ENCODE results near the gene CYP2E1. TPM values are rescaled to one million over a fixed set of nuclear protein-coding genes. Genes with fewer than 3 reads are reported as not detected.

CYP2E1 gene
- total and polyA plus RNA-seq, 2 of the 13 experiments (the other 11 are each of a cell fraction or from before 2014, with no cell fraction given) = 0.27 to 0.63 TPM

GRCh38 chr10:133532871-133533270 lies 5.7 kb downstream of the CYP2E1 start:
- Histone ChIP-seq H3K9me3 (ENCODE audit: low read length) (no peaks in the 10 kb centered on the region), H4K20me1 (ENCODE audit: insufficient read depth, low read length) (no peaks in the 10 kb centered on the region), H3K27me3 (ENCODE audit: control insufficient read depth in 1 of 2, insufficient read depth in 2 of 2, low read length in 2 of 2) (peaks cover 6 to 47% of the 10 kb centered on the region in 2 experiments; a peak in 4 of 5 replicates), H3K9ac (ENCODE audit: insufficient read depth, low read depth, low read length) (no peak overlapping the region), H3K27ac (ENCODE audit: extremely low read length, insufficient read depth, low read length) (no peak overlapping the region), H3K4me1 (ENCODE audit: insufficient read depth, low read length) (no peaks in the 10 kb centered on the region), H3K79me2 (ENCODE audit: insufficient read depth, low read length) (no peaks in the 10 kb centered on the region), H3K4me3 (replicated peaks in 1 of 3; ENCODE audit: insufficient read depth in 1 of 3, low read depth in 2 of 3, low read length in 3 of 3) (no peak overlapping the region), H3K4me2 (ENCODE audit: low read depth, low read length) (no peak overlapping the region), H3K36me3 (replicated peaks in 1 of 2; ENCODE audit: control insufficient read depth in 1 of 2, insufficient read depth in 2 of 2, low read length in 2 of 2) (no peaks in the 10 kb centered on the region), H2AFZ (ENCODE audit: low read length) (no peak overlapping the region)
- intact Hi-C loops (cut with micrococcal nuclease; ENCODE audit: unreplicated experiment) (no loop called here), in situ Hi-C loops (cut with HindIII; ENCODE audit: extremely low pct_ligation_motif_present, low pct_unique_long_range_greater_than_20kb) (no loop called here)
- ChIA-PET CTCF (ENCODE audit: low intra/inter-chr PET ratio, low total read pairs) (no interaction called here), POLR2A (no interaction called here)
- DNase-seq (ENCODE audit: low spot score) (no peak), ATAC-seq (no peak), FAIRE-seq (no peak)
- BruUV-seq (replicated peaks) = no TSS peak
- WGBS (ENCODE audit: low lambda C conversion rate) = 10% methylated on average over 2 of the region's 7 CpGs
- TF ChIP-seq, protein P1, sequence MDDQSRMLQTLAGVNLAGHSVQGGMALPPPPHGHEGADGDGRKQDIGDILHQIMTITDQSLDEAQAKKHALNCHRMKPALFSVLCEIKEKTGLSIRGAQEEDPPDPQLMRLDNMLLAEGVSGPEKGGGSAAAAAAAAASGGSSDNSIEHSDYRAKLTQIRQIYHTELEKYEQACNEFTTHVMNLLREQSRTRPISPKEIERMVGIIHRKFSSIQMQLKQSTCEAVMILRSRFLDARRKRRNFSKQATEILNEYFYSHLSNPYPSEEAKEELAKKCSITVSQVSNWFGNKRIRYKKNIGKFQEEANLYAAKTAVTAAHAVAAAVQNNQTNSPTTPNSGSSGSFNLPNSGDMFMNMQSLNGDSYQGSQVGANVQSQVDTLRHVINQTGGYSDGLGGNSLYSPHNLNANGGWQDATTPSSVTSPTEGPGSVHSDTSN (CRISPR knock-in tag; IDR thresholded peaks at IDR 0.05; ENCODE audit: borderline replicate concordance) = no peak
- no peak for TF ChIP-seq ATM (IDR thresholded peaks at IDR 0.05; ENCODE audit: borderline replicate concordance)
- TF ChIP-seq FOXK1 (CRISPR knock-in tag; IDR thresholded peaks at IDR 0.05; ENCODE audit: borderline replicate concordance, low read depth) = no peak
- TF ChIP-seq, protein P2, sequence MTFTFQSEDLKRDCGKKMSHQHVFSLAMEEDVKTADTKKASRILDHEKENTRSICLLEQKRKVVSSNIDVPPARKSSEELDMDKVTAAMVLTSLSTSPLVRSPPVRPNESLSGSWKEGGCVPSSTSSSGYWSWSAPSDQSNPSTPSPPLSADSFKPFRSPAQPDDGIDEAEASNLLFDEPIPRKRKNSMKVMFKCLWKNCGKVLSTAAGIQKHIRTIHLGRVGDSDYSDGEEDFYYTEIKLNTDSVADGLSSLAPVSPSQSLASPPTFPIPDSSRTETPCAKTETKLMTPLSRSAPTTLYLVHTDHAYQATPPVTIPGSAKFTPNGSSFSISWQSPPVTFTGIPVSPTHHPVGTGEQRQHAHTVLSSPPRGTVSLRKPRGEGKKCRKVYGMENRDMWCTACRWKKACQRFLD (CRISPR knock-in tag; IDR thresholded peaks at IDR 0.05; ENCODE audit: borderline replicate concordance) = no peak
- TF ChIP-seq ZNF569 (CRISPR knock-in tag; IDR thresholded peaks at IDR 0.05; ENCODE audit: borderline replicate concordance) = no peak
- no peak for TF ChIP-seq PHF20 (CRISPR knock-in tag; IDR thresholded peaks at IDR 0.05)
- no peak for TF ChIP-seq FOXO1 (CRISPR knock-in tag; IDR thresholded peaks at IDR 0.05)
- TF ChIP-seq, protein P3, sequence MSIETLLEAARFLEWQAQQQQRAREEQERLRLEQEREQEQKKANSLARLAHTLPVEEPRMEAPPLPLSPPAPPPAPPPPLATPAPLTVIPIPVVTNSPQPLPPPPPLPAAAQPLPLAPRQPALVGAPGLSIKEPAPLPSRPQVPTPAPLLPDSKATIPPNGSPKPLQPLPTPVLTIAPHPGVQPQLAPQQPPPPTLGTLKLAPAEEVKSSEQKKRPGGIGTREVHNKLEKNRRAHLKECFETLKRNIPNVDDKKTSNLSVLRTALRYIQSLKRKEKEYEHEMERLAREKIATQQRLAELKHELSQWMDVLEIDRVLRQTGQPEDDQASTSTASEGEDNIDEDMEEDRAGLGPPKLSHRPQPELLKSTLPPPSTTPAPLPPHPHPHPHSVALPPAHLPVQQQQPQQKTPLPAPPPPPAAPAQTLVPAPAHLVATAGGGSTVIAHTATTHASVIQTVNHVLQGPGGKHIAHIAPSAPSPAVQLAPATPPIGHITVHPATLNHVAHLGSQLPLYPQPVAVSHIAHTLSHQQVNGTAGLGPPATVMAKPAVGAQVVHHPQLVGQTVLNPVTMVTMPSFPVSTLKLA (IDR thresholded peaks at IDR 0.05) = no peak
- TF ChIP-seq ZMYM3 (CRISPR knock-in tag; IDR thresholded peaks at IDR 0.05) = no peak
- no peak for TF ChIP-seq E2F1 (CRISPR knock-in tag; IDR thresholded peaks at IDR 0.05)
- TF ChIP-seq, protein P4, sequence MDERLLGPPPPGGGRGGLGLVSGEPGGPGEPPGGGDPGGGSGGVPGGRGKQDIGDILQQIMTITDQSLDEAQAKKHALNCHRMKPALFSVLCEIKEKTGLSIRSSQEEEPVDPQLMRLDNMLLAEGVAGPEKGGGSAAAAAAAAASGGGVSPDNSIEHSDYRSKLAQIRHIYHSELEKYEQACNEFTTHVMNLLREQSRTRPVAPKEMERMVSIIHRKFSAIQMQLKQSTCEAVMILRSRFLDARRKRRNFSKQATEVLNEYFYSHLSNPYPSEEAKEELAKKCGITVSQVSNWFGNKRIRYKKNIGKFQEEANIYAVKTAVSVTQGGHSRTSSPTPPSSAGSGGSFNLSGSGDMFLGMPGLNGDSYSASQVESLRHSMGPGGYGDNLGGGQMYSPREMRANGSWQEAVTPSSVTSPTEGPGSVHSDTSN (CRISPR knock-in tag; IDR thresholded peaks at IDR 0.05) = no peak
- TF ChIP-seq TCF7 (IDR thresholded peaks at IDR 0.05; ENCODE audit: low read depth) = no peak
- TF ChIP-seq SOX6 (IDR thresholded peaks at IDR 0.05) = no peak
- TF ChIP-seq SOX6 (CRISPR knock-in tag; IDR thresholded peaks at IDR 0.05) = no peak
- TF ChIP-seq REXO4 (CRISPR knock-in tag; IDR thresholded peaks at IDR 0.05; ENCODE audit: borderline replicate concordance) = no peak
- TF ChIP-seq MTA3 (CRISPR knock-in tag; IDR thresholded peaks at IDR 0.05) = no peak
- TF ChIP-seq ZNF282 (IDR thresholded peaks at IDR 0.05; ENCODE audit: partially characterized antibody) = no peak
